ENCODE results near the gene FHDC1. TPM values are rescaled to one million over a fixed set of nuclear protein-coding genes. Genes with fewer than 3 reads are reported as not detected.

The FHDC1 gene
- total RNA-seq, 5 donors from 2014 or later (not counting 1 experiment from before 2014, with no cell fraction given), result 0.08 to 0.28 (median 0.17) TPM; not detected in 1

DNA sequence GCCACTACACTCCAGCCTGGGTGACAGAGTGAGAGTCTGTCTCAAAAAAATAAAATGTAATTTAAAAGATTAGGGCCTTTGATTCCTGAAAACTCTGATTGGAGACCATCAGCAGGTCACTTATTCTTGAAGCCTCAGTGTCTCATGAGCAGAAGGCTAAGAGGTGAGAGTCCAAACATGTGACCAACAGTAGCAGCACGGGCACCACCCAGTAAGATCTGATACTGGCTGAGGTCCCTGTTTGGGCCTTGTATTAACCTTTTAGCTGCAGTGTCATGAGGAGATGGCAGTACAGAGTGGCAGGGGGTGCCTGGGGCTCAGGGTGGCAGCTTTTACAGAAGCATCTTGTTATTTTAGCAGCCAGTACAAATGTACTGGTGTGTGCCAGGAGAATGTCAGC, 89.3 kb downstream of the FHDC1 start:
- Mint-ChIP-seq H3K9me3 (peaks cover 16 to 18% (median 17%) of the 10 kb centered on the region in 3 donors), H3K27ac (no peak overlapping the region), H3K4me1 (peaks cover 4 to 6% (median 5%) of the 10 kb centered on the region in 3 donors), H3K36me3 (peaks cover 8% of the 10 kb centered on the region), H3K27me3 (peaks cover 3% of the 10 kb centered on the region in 2 donors), H3K4me3 (no peak overlapping the region)
- Histone ChIP-seq H3K4me1 (ENCODE audit: control insufficient read depth in 1 of 2, extremely low read depth in 1 of 2, insufficient read depth in 2 of 2, low read length in 2 of 2) (no peaks in the 10 kb centered on the region), H3K27me3 (replicated peaks in 1 of 2; ENCODE audit: control insufficient read depth in 2 of 2, extremely low read depth in 1 of 2, insufficient read depth in 2 of 2, low read length in 1 of 2) (peaks cover 0 to 19% of the 10 kb centered on the region in 2 experiments), H3K9me3 (no peaks in the 10 kb centered on the region), H3K36me3 (ENCODE audit: control insufficient read depth in 2 of 2, extremely low read depth in 1 of 2, insufficient read depth in 1 of 2, low read length in 1 of 2) (no peaks in the 10 kb centered on the region), H3K27ac (ENCODE audit: low read length) (no peak overlapping the region), H3K4me3 (ENCODE audit: control insufficient read depth in 1 of 2, extremely low read depth in 1 of 2, low read length in 1 of 2) (no peak overlapping the region)
- no CpG with 5 or more reads among the region's 1 CpG for WGBS (ENCODE audit: insufficient coverage)
- POLR2A ChIA-PET, result no interaction called here
- ATAC-seq (replicated peaks in 1 of 4), result no peak
- DNase-seq, result no peak
- CTCF ChIA-PET, result no interaction called here

DNA sequence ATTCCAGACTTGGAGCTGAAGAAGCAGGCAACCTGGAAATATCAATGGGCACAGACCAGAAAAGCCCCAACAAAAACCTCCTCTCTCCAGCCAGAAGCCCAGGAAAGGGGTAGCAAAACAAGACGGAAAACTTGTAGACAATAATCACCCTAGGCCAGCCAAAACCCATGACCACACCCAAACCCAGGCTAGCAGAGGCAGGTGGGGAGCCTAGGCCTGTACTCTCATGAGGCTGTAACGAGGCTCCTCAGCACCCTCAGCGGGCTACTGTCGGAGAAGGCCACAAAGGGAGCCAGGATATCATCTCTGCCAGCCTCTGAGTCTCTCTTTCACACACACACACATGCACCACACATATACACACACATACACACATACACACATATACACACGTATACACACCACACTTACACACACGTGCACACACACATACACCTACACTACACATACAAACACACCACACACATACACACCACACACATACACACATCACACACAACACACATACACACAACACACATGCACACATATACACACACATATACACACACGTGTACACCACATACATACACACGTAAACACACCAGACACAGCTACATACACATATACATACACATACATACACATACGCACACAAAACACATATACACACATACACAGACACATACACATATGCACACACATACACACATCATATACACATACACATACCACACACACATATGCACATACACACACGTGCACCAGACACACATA, 90.6 kb downstream of the FHDC1 start:
- no peak overlapping the region for H3K4me3 ChIP-seq (ENCODE audit: control insufficient read depth in 1 of 2, extremely low read depth in 1 of 2, low read length in 1 of 2)
- no peak overlapping the region for H3K4me3 Mint-ChIP-seq
- CTCF ChIA-PET, result no interaction called here
- POLR2A ChIA-PET, result no interaction called here
- H3K9me3 ChIP-seq, result no peaks in the 10 kb centered on the region
- H3K4me1 Mint-ChIP-seq, result peaks cover 4 to 6% (median 5%) of the 10 kb centered on the region in 3 donors
- 92% methylated on average over 9 of the region's 10 CpGs for WGBS (ENCODE audit: insufficient coverage)
- H3K27ac Mint-ChIP-seq, result no peak overlapping the region
- DNase-seq (no peak), ATAC-seq (replicated peaks in 1 of 4) (no peak)
- H3K4me1 ChIP-seq (ENCODE audit: control insufficient read depth in 1 of 2, extremely low read depth in 1 of 2, insufficient read depth in 2 of 2, low read length in 2 of 2), result no peaks in the 10 kb centered on the region
- H3K36me3 ChIP-seq (ENCODE audit: control insufficient read depth in 2 of 2, extremely low read depth in 1 of 2, insufficient read depth in 1 of 2, low read length in 1 of 2), result no peaks in the 10 kb centered on the region
- H3K36me3 Mint-ChIP-seq, result peaks cover 9% of the 10 kb centered on the region
- H3K27ac ChIP-seq (ENCODE audit: low read length), result no peak overlapping the region
- peaks cover 3 to 4% of the 10 kb centered on the region in 2 donors for H3K27me3 Mint-ChIP-seq
- peaks cover 0 to 11% of the 10 kb centered on the region in 2 experiments for H3K27me3 ChIP-seq (replicated peaks in 1 of 2; ENCODE audit: control insufficient read depth in 2 of 2, extremely low read depth in 1 of 2, insufficient read depth in 2 of 2, low read length in 1 of 2)
- H3K9me3 Mint-ChIP-seq, result peaks cover 18 to 25% (median 19%) of the 10 kb centered on the region in 3 donors

DNA sequence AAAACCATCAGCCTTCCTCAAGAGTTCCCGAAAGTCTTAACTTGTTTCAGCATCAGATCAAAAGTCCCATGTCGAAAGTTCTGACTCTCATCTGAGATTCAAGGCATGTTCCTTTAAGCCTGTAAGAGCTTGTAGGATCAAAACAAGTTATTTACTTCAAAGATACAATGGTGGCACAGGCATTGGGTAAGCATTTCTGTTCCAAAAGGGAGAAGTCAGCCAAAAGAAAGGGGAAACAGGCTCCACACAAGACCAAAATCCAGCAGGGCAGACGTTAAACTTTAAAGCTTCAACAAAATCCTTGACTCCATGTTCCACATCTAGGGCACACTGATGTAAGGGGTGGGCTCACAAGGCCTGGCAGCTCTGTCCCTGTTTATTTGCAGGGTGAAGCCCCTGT, 91.7 kb downstream of the FHDC1 start:
- H3K36me3 Mint-ChIP-seq, result peaks cover 9% of the 10 kb centered on the region
- Histone ChIP-seq H3K36me3 (ENCODE audit: control insufficient read depth in 2 of 2, extremely low read depth in 1 of 2, insufficient read depth in 1 of 2, low read length in 1 of 2) (no peaks in the 10 kb centered on the region), H3K27me3 (replicated peaks in 1 of 2; ENCODE audit: control insufficient read depth in 2 of 2, extremely low read depth in 1 of 2, insufficient read depth in 2 of 2, low read length in 1 of 2) (peaks cover 0 to 11% of the 10 kb centered on the region in 2 experiments), H3K4me1 (ENCODE audit: control insufficient read depth in 1 of 2, extremely low read depth in 1 of 2, insufficient read depth in 2 of 2, low read length in 2 of 2) (no peaks in the 10 kb centered on the region), H3K27ac (ENCODE audit: low read length) (no peak overlapping the region), H3K9me3 (no peaks in the 10 kb centered on the region), H3K4me3 (ENCODE audit: control insufficient read depth in 1 of 2, extremely low read depth in 1 of 2, low read length in 1 of 2) (no peak overlapping the region)
- H3K4me3 Mint-ChIP-seq, result no peak overlapping the region
- peaks cover 18 to 25% (median 19%) of the 10 kb centered on the region in 3 donors for H3K9me3 Mint-ChIP-seq
- ATAC-seq (replicated peaks in 1 of 4), result no peak
- peaks cover 3 to 4% of the 10 kb centered on the region in 2 donors for H3K27me3 Mint-ChIP-seq
- H3K4me1 Mint-ChIP-seq, result peaks cover 4 to 6% (median 5%) of the 10 kb centered on the region in 3 donors
- WGBS (ENCODE audit: insufficient coverage), result 80% methylated on average over 1 of the region's 3 CpGs
- DNase-seq, result no peak
- ChIA-PET POLR2A (no interaction called here), CTCF (no interaction called here)
- H3K27ac Mint-ChIP-seq, result no peak overlapping the region

DNA sequence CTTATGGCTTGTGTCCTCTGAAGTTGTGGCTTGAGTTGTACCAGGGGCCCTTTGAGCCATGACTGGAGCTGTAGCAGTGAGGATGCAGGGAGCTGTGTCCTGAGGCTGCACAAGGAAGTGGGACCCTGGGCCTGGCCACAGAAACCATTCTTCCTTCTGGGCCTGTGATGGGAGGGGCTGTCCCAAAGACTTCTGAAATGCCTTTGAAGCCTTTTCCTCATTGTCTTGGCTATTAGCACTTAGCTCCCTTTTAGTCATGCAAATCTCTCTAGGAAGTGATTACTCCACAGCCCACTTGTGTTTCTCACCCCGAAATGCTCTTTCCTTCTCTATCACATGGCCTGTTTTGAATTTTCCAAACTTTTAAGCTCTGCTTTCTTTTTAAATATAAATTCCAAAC, 92.4 kb downstream of the FHDC1 start:
- no peak overlapping the region for H3K4me3 ChIP-seq (ENCODE audit: control insufficient read depth in 1 of 2, extremely low read depth in 1 of 2, low read length in 1 of 2)
- Mint-ChIP-seq H3K27ac (no peak overlapping the region), H3K4me1 (peaks cover 4 to 5% (median 5%) of the 10 kb centered on the region in 3 donors), H3K4me3 (no peak overlapping the region), H3K36me3 (peaks cover 9% of the 10 kb centered on the region), H3K27me3 (peaks cover 3 to 4% of the 10 kb centered on the region in 2 donors), H3K9me3 (peaks cover 18 to 25% (median 19%) of the 10 kb centered on the region in 3 donors)
- 75% methylated on average over 1 of the region's 1 CpG for WGBS (ENCODE audit: insufficient coverage)
- H3K9me3 ChIP-seq, result no peaks in the 10 kb centered on the region
- no peaks in the 10 kb centered on the region for H3K4me1 ChIP-seq (ENCODE audit: control insufficient read depth in 1 of 2, extremely low read depth in 1 of 2, insufficient read depth in 2 of 2, low read length in 2 of 2)
- no peak overlapping the region for H3K27ac ChIP-seq (ENCODE audit: low read length)
- POLR2A ChIA-PET, result no interaction called here
- DNase-seq (no peak), ATAC-seq (replicated peaks in 1 of 4) (no peak)
- CTCF ChIA-PET, result no interaction called here
- H3K27me3 ChIP-seq (replicated peaks in 1 of 2; ENCODE audit: control insufficient read depth in 2 of 2, extremely low read depth in 1 of 2, insufficient read depth in 2 of 2, low read length in 1 of 2), result peaks cover 0 to 11% of the 10 kb centered on the region in 2 experiments
- no peaks in the 10 kb centered on the region for H3K36me3 ChIP-seq (ENCODE audit: control insufficient read depth in 2 of 2, extremely low read depth in 1 of 2, insufficient read depth in 1 of 2, low read length in 1 of 2)

Other genes starting within 250 kb of the FHDC1 start
- under 1 TPM in 4 of 5 donors, not detected in 1; 0.13 to 0.28 (median 0.22) TPM for gene TIGD4, start 156.6 kb upstream of the FHDC1 start, total RNA-seq
- gene ARFIP1, start 156.4 kb upstream of the FHDC1 start, total RNA-seq, result 10 to 100 TPM in 4 of 5 donors, 1 to 10 TPM in 1; 8.2 to 16.3 (median 12.1) TPM

Measured in T-cell (primary cell).